ENCODE data around the gene DSTYK. TPM values are rescaled to one million over a fixed set of nuclear protein-coding genes. Genes with fewer than 3 reads are reported as not detected.

Gene DSTYK
- total RNA-seq, 1 experiment from 2014 or later = 11.3 TPM

DNA sequence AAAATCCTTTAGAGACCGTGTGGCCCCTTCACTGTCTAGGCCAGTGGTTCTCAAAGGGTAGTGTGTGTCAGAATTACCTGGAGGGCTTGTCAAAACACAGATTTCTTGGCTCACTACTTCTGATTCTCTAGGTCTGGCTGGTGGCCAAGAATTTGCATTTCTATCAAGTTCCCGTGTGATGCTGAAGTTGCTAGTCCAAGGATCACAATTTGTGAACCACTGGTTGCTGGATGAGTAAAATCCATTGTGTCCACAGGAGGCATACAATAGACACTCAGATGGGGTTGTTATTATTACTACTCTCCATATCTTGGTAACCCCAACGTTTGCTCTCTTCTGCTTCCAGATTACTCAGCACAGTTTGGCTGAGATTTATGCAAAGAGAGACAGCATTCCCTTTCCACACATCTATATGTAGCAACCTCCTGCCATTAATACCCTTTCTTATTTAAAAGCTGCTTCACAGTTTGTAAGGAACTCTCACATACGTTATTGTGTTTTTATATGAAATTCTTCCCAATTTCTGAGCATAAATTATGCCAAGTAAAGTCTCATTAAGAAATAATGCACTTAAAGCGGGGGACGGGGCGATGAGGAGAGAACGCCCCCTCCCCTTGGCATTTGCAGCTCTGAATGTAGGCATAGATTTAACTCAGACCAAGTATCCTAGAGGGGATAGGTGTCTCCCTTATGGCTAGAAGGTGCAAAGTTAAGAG, 15.5 kb upstream of the DSTYK start:
- ChIA-PET CTCF (no interaction called here), POLR2A (no interaction called here)
- H3K27ac ChIP-seq (ENCODE audit: low read length) = peak overlapping the region; percentile 65; the same call in 1 of the 2 replicates
- no TSS peak for BruUV-seq (replicated peaks)
- in situ Hi-C loops (cut with HindIII; ENCODE audit: low pct_unique_long_range_greater_than_20kb, low sequenced_read_pairs) (no loop called here), intact Hi-C loops (cut with micrococcal nuclease; ENCODE audit: unreplicated experiment) (loop anchor here (5.0 kb wide), 1 partner anchor 105 kb away; the partner anchor contains the start of gene RBBP5)
- ATAC-seq (no peak), DNase-seq (ENCODE audit: low read depth, low spot score) (no peak)
- peaks cover 9% of the 10 kb centered on the region for H3K4me1 ChIP-seq (ENCODE audit: control insufficient read depth, insufficient read depth, low read length)
- TF ChIP-seq SIN3A (IDR thresholded peaks at IDR 0.05; ENCODE audit: borderline replicate concordance, insufficient read depth, low read depth, low read length) = no peak
- TF ChIP-seq, protein P1, sequence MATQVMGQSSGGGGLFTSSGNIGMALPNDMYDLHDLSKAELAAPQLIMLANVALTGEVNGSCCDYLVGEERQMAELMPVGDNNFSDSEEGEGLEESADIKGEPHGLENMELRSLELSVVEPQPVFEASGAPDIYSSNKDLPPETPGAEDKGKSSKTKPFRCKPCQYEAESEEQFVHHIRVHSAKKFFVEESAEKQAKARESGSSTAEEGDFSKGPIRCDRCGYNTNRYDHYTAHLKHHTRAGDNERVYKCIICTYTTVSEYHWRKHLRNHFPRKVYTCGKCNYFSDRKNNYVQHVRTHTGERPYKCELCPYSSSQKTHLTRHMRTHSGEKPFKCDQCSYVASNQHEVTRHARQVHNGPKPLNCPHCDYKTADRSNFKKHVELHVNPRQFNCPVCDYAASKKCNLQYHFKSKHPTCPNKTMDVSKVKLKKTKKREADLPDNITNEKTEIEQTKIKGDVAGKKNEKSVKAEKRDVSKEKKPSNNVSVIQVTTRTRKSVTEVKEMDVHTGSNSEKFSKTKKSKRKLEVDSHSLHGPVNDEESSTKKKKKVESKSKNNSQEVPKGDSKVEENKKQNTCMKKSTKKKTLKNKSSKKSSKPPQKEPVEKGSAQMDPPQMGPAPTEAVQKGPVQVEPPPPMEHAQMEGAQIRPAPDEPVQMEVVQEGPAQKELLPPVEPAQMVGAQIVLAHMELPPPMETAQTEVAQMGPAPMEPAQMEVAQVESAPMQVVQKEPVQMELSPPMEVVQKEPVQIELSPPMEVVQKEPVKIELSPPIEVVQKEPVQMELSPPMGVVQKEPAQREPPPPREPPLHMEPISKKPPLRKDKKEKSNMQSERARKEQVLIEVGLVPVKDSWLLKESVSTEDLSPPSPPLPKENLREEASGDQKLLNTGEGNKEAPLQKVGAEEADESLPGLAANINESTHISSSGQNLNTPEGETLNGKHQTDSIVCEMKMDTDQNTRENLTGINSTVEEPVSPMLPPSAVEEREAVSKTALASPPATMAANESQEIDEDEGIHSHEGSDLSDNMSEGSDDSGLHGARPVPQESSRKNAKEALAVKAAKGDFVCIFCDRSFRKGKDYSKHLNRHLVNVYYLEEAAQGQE (IDR thresholded peaks at IDR 0.05; ENCODE audit: insufficient read depth in 1 of 2, low read depth in 2 of 2, low read length in 1 of 2) = no peak
- TF ChIP-seq POLR2AphosphoS5 (IDR thresholded peaks at IDR 0.05; ENCODE audit: low read depth, low read length) = no peak
- no peak for TF ChIP-seq CTCF (IDR thresholded peaks at IDR 0.05)
- TF ChIP-seq TCF7L2 (IDR thresholded peaks at IDR 0.05; ENCODE audit: low read depth, low read length) = no peak
- H3K27me3 ChIP-seq (ENCODE audit: control insufficient read depth, insufficient read depth, low read length) = no peaks in the 10 kb centered on the region; the same call in 1 of the 2 replicates
- no peaks in the 10 kb centered on the region for H3K36me3 ChIP-seq (ENCODE audit: control insufficient read depth, insufficient read depth, low read length)
- H3K9me3 ChIP-seq (ENCODE audit: control insufficient read depth, insufficient read depth, low read depth, low read length) = no peaks in the 10 kb centered on the region
- peak overlapping the region; percentile 70 to 74 for H3K4me3 ChIP-seq (ENCODE audit: low read depth in 2 of 2, low read length in 2 of 2)

DNA sequence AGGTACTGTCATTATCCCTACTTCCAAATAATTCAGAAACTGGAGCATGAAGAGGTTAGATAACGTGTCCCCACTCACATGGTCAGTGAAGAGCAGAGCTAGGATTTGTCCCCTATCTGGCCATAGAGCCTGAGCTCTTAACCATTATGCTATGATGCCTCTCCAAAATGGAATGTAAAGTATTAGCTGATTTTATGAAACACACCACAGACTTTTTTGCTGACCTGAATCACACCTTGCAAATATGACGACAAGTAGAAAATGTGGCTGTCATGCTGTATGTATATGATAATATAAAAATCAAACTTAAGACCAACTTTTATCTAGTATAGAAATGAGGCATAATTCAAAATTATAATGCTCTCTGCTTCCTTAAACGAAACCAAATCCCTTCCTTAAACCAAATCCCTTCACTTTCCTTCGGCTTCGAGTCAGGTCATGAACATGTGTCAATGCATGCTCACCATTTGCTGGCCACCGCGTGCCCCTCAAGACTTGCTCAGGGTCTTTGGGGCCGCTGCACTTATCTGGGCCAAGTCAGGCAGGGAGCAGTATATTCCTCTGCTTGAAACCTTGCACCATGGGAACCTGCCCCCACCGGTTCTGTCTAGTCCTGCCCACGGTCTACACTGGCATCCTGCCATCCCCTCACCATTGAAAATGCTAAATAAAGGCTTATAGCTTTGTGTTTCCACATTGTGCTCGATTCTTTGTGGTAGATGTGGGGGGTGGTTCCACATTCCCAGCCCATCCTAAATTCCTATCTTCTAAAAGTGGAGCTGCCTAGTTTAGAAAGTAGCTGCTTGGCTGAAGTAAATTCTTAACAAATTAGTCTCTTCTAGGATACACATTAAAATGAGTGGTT, 14.6 kb upstream of the DSTYK start:
- in situ Hi-C loops (cut with HindIII; ENCODE audit: low pct_unique_long_range_greater_than_20kb, low sequenced_read_pairs) (no loop called here), intact Hi-C loops (cut with micrococcal nuclease; ENCODE audit: unreplicated experiment) (loop anchor here (5.0 kb wide), 1 partner anchor 104 kb away; the partner anchor contains the start of gene RBBP5)
- Histone ChIP-seq H3K4me3 (ENCODE audit: low read depth in 2 of 2, low read length in 2 of 2) (no peak overlapping the region), H3K9me3 (ENCODE audit: control insufficient read depth, insufficient read depth, low read depth, low read length) (no peaks in the 10 kb centered on the region), H3K27ac (ENCODE audit: low read length) (no peak overlapping the region), H3K36me3 (ENCODE audit: control insufficient read depth, insufficient read depth, low read length) (no peaks in the 10 kb centered on the region), H3K27me3 (ENCODE audit: control insufficient read depth, insufficient read depth, low read length) (no peaks in the 10 kb centered on the region; the same call in 1 of the 2 replicates), H3K4me1 (ENCODE audit: control insufficient read depth, insufficient read depth, low read length) (peaks cover 9% of the 10 kb centered on the region)
- ChIA-PET POLR2A (no interaction called here), CTCF (no interaction called here)
- TF ChIP-seq TCF7L2 (IDR thresholded peaks at IDR 0.05; ENCODE audit: low read depth, low read length) = no peak
- DNase-seq (ENCODE audit: low read depth, low spot score) (no peak), ATAC-seq (no peak)
- BruUV-seq (replicated peaks) = no TSS peak
